GM18868 (cell line): ENCODE measurements around the gene VEPH1.
"Not testable (repeated sequence)": the region's sequence is repeated elsewhere in the genome, so short reads cannot be mapped to it uniquely, and the experiment has no call there.

ENCODE experiments used
- ATAC-seq: cut with Tn5 transposase; IDR thresholded peaks from one replicate; pipeline ENCODE4 v1.9.1; 2021; ENCODE audit warnings: mild to moderate bottlenecking, moderate library complexity; ENCODE audit not compliant: unreplicated experiment

The VEPH1 gene

DNA sequence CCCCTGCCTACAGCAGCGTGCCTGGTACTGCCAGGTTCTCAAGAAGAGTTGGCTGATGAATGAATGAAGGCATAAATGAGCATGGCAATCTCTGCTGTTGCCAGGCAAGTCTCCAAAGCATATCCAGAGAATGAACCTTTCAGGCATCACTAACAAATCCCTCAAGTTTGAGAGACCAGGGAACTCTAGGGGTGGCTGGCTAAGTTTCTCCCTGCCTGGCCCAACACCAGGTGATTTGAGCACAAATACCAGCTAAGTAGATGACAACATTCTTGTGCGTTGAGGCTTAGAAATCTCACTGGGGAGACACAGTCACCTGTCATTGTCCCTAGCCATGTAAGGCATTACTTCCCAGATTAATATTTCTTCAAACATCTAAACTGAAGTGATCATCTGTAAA is 147.9 kb downstream of the VEPH1 start:
- peak; percentile 16 for ATAC-seq

DNA sequence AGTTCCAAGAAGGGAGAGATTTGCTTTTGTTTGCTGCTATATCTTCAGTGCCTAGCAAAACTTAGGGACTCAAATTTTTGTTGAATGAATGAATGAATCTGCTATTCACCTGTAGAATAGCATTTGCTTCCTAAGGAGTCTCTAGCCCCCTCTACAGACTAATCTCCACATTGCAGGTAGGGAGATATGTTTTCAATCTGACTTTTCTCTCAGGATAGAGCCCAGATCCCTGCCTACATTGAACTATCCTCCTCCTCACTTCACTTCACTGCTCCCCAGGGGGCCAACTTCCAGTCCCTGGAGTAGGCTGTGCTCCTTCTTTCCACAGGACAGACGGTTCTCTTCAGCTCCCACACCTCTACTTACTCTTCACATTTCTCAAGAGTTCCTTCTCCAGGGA is 148.5 kb downstream of the VEPH1 start:
- peak; percentile 63 for ATAC-seq

DNA sequence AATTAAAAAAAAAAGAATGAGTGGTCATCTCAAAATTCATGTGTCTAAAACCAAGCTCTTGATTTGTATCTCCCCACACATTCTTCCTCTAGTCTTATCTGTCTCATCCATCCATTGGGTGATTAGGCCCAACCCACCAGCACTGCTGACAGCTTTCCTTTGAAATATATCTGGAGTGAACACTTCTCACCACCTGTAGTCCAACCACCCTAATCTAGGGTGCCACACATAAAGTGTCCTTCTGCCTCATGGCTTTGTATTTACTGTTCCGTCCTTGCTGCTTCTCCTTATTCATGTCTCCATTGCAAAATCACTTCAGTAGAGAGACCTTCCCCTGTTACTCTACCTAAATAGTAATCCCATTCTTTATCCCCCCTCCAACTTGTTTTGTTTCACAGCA is 149.0 kb downstream of the VEPH1 start:
- no peak for ATAC-seq

DNA sequence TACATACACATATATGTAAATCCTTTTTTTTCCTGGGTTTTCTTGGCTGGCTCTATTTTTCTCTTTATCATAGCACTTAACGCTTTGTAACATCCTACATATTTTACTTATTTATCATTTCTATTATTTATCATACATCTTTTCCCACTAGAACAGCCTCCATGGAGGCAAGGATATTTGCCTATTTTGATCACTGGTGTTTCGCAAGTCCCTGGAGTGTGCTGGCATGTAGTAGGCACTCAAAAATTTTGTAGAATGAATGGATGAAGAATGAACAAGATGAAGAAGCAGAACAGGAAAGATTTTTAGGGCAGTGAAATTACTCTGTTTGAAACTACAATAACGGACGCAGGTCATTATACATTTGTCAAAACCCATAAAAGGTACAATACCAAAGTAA is 149.6 kb downstream of the VEPH1 start:
- no peak for ATAC-seq

DNA sequence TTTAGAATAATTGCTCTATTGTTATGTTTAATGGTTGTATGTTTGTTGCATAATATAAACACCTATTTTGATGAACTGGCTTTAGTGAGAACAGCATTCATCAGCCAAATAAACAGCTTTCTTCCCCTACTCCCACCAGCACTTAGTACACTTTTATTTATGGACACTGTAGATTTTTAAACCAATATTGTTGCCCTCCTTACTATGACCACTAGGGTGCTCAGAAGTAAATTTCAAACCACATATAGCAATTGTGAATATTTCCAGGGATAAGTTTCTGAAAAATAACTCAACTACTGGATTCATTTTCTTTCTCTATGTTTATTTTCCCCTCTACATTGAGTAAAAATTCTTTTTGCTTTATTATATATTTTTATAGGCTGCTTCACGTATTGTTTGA is 151.2 kb downstream of the VEPH1 start:
- no peak for ATAC-seq

DNA sequence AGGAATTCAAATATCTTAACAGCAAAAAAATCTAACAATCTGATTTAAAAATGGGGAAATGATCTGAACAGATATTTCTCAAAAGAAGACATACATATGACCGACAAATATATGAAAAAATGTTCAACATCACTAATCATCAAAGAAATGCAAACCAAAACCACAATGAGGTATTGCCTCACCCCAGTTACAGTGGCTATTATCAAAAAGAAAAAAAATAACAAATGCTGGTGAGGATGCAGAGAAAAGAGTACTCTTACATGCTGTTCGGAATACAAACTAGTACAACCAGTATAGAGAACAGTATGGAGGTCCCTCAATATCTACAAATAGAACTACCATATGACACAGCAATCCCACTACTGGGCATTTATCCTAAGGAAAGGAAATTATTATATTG is 152.6 kb downstream of the VEPH1 start:
- ATAC-seq = not testable (repeated sequence)

DNA sequence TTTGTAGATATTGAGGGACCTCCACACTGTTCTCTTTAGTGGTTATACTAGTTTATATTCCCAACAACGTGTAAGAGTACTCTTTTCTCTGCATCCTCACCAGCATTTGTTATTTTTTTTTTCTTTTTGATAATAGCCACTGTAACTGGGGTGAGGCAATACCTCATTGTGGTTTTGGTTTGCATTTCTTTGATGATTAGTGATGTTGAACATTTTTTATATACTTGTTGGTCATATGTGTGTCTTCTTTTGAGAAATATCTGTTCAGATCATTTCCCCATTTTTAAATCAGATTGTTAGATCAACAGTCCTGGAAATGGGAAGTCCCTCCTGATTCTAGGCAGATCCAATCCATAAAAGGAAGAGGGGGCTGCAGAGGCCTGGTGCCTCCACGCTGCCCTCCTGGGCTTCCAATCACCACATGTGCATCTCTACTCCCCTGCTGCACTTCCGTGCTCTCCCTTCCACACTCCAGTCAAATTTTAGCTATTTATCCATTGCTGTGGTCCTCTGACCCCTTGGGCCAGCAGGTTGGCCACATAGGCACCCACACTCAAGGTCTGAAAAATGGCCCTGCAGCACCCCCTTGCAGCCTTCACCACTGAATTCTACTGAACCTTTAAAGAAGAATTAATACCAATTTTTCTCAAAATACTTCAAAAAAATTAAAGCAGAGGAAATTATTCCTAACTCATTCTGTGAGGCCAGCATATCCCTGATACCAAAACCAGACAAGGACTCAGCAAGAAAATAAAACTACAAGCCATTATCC is 154.7 kb downstream of the VEPH1 start:
- ATAC-seq = not testable (repeated sequence)

DNA sequence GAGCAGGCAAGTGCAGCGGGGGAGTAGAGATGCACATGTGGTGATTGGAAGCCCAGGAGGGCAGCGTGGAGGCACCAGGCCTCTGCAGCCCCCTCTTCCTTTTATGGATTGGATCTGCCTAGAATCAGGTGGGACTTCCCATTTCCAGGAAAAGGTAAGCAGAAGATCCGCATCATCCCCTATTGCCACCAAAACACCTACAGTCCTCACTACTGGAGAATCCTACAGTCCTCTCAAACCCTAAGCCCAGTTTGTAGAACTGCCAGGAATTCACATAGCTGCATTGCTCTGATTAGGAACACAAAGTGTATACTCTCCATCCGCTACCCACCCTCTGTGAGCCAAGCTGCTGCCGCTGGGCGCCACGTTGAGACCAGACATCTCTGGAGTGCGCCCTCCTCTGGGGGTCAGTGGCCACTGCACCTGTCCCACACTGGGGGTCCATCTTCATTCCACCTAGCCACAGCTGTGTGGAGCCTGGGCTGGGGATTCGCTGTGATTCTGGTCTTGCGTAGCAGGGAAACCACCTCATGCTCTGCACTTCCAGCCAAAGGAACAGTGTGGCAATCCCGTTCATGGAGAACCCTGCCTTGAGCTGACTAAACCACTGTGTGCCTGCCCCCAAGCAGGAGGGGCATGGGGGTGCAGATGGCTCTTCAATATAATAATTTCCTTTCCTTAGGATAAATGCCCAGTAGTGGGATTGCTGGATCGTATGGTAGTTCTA is 155.5 kb downstream of the VEPH1 start:
- ATAC-seq = no peak

DNA sequence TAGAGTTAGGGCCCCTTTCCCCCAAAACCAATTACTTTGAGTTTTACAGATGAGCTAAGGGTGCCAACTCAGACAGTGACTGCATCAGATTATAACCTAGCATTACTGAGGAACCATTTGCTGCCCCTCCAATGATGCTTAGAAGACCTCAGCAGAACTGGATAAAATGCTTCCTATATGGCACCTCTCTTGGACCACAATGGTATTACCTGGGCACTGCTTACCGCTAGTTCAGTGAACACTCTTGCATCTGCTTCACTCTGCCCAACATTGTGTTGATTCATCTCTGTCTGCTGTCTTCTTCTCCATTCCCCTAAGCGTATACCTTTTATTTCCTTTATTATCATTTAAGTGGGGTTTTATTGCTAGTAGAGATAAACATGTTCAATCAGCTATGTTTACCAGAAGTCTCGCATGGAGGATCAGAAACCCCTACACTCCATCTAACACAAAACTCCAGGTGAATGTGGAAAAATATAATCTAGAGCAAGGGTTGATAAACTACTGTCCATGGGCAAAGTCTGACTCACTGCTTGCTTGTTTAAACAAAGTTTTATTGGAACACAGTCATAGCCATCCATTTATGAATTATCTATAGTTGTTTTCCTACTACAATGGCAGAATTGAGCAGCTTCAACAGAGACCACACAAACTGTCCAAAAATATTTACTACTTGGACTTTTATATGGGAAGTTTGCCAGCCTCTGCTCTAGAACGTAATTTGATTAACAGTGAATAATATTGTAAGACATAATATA is 166.8 kb downstream of the VEPH1 start:
- no peak for ATAC-seq

DNA sequence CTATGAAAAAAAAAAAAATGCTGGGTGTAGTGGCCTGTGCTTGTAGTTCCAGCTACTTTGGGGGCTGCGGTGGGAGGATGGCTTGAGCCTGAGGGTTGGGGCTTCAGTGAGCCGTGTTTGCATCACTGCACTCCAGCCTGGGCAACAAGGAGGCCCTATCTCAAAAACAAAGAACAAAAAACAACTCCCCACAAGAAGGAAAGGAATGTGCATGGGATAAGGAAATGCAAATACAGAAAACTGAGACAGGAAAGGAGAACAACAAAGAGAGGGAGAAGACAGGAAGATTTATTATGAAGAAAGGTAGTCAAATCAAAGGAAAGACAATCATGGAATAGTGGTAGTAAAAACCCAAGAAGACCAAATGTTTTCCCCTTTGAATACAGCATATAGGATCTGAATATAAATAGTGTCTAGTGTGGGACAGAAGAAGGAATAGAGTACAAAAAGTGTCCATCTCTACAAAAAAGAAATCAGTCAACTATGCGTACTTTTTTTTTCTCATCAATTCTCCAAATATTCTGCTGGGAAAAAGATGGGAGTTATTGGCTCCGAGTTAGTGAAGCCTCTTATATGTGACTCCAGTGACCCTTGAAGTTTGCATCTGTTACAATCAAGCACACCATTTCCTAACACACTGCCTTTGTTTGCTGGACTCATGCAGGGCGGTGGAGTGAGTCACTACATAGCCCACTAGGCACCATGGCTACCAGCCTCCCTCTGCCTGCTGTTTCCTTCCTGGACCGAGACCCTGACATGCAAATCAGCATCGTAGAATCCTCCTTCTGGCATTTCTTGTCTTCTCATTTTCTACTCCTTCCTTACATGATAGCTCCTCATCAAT is 167.8 kb downstream of the VEPH1 start:
- ATAC-seq = no peak

DNA sequence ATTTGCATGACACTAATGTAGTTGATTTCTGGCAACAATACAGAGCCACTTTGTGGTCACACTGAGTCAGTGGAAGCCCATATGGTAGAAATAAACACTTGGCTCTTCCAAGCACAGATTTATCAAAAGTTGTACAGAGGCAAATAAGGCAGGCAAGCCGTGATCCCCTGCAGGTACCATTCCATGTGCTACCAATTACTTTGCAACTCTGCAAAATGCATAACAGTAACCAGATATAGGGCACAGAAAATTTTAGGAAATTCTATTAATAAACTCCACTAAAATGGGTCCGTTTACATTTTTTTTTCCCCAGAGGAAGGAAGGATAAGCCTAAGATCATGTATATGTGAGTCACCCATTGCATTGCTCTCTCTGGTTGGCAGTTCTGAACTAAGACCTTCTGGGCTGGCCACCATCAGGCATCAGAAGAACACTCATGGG is 169.6 kb downstream of the VEPH1 start:
- ATAC-seq = no peak

DNA sequence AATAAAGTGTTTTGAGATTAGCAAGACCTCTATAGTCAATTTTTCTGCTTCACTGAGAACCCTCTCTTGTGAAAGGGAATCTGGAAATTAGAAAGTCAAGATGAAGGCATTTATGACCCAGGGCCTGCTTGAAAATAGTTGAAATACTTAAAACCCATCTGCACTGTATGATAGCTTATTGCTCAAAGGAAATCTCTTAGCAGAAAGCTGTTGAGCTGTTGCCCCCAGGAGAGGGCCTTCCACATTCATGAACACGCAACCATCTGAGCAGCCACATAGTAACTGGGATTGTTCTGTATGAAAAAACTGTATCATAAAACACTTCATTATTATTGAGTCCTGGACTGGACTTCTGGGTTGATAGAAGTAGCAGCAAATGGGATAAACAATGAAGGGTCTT is 173.0 kb downstream of the VEPH1 start:
- ATAC-seq = no peak

DNA sequence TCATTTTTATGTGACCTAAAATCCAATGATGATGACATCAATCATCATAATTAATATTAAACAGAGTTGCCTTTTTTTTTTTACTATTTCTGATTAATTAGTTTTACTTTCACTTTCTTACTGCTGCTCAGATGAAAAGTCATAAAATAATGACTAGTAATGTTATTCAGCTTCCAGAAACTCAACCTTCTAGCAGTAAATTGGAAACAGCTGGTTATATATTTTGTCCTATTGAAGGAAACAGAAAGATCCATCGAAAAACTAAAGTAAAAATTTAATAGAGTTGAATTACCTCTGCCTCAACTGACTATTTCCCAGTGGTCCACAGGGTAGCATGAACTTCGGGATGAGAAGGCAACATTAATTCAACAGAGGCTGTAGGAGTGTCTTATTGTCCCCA is 173.7 kb downstream of the VEPH1 start:
- no peak for ATAC-seq

DNA sequence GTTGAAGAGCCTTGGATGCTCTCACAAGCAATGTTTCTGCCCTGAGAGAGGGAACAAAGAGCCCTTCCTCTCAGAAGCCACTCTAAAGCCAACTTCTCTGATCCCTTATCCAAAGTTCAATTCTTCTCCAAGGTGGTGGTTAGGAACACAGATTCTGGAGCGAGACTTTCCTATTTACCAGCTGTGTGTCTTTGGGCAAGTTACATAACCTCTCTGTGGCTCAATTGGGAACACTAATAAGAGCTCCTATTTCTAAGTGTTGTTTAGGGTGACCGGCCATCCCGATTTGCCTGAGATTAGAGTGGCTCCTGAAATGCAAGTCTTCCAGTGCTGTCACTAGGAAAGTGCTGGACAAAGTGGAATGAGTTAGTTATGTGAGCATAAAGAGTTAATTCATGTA is 175.4 kb downstream of the VEPH1 start:
- no peak for ATAC-seq

DNA sequence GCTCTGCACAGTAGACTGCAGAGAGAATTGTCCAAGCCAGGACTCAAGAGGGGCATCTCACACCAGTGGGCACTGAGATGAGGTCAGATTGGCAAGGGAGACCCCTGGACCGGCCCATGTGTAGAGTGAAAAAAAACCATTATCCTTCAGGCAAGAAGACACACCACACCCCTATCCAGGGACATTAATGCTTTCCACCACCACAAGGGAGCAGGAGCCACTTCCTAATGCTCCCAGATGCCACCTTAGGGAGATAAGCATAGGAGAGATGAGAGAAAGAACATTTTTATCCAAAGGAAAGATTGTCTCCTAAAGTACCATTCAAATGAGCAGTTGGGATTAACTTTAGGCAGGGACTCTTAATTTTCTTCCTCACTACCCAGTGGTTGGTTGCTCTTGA is 176.2 kb downstream of the VEPH1 start:
- ATAC-seq = no peak

DNA sequence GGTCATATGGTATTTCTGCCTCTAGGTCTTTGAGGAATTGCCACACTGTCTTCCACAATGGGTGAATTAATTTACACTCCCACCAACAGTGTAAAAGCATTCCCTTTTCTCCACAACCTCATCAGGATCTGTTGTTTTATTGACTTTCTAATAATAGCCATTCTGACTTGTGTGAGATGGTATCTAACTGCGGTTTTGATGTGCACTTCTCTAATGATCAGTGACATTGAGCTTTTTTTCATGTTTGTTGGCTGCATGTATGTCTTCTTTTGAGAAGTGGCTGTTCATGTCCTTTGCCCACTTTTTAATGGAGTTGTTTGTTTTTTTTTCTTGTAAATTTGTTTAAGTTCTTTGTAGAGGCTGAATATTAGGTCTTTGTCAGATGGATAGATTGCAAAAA is 178.3 kb downstream of the VEPH1 start:
- ATAC-seq = not testable (repeated sequence)

DNA sequence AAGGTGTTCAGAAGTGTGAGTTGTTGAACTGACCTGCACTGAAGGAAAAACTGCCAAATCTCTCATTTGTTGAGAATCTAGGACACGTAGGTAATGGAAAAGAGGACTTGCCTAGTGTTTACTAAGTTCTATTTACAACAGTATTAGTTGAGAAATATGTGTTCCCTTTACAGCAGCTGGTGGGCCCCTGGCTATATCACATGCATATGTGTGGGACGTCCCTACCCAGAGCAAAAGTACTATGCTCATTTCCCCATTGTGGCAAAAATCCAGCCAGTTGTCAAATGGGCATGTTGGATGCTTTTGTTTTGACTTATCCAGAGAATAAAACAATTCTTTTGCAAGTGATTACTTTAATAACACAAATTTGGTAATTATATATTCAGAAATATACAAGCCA is 179.9 kb downstream of the VEPH1 start:
- no peak for ATAC-seq

DNA sequence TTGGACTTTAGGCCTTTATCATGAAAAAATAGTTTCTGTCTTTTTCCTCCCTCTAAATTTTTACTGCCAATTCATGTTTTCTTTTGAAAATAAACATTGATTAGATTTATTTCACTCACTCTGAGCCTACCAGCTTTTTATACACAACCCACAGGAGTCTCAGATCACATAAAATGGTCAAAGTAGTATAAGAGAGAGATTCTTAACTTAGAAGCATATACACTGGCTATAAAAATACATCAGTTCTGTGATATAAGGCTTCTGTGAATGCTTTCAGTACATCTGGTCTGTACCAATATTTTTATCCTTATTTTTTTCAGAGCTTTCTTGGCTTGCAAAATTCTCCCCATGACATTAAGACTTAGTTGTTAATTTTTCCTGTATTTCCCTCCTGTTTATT is 183.5 kb downstream of the VEPH1 start:
- no peak for ATAC-seq

DNA sequence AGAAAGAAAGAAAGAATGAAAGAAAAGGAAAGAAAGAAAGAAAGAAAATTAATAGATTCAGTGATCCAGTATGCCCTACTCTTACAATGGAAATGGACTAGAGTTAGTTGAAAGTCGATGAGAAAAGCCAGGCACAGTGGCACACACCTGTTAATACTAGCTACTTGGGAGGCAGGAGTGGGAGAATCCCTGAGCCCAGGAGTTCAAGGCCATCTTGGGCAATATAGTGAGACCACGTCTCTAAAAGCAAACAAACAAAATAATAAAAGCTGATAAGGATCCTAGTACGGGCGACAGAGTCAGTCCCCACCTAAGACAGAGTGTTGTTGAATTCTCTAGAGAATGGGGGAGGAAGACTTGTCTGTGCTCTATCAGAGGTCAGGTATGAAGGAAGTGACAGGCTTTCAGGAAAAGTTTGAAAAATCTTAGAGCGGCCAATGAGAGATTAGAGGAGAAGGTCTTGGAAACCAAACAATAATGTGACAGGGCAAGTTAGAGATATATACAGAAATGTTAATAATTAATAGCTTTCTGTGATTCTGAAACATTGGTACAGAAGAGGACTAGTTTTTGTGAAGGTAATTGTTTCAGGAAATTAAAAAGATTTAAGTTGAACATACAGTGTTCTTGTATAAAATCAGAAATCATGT is 184.5 kb downstream of the VEPH1 start:
- ATAC-seq = no peak

DNA sequence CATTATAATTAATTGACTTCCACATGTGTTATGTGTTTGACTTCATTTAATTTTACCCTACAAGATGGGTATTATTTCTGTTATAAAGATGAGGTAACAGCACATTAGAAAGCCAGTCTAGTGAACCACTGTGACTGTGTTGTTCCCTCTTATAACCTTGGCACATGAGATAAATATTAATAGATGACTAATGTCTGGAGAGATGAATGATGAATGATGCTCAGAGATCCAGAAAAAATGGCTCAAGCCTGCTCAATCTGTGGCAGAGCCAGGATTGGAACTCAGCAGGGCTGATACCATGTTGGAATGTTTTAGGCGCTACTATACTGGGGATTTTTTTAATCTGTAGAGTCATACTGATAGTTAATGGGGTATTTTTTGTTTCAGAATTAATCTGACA is 185.3 kb downstream of the VEPH1 start:
- ATAC-seq = no peak
